Measurements from ENCODE around the gene PAX5. TPM values are rescaled to one million over a fixed set of nuclear protein-coding genes. Genes with fewer than 3 reads are reported as not detected.

PAX5 gene
- polyA plus RNA-seq, 1 donor from 2014 or later, result not detected

DNA sequence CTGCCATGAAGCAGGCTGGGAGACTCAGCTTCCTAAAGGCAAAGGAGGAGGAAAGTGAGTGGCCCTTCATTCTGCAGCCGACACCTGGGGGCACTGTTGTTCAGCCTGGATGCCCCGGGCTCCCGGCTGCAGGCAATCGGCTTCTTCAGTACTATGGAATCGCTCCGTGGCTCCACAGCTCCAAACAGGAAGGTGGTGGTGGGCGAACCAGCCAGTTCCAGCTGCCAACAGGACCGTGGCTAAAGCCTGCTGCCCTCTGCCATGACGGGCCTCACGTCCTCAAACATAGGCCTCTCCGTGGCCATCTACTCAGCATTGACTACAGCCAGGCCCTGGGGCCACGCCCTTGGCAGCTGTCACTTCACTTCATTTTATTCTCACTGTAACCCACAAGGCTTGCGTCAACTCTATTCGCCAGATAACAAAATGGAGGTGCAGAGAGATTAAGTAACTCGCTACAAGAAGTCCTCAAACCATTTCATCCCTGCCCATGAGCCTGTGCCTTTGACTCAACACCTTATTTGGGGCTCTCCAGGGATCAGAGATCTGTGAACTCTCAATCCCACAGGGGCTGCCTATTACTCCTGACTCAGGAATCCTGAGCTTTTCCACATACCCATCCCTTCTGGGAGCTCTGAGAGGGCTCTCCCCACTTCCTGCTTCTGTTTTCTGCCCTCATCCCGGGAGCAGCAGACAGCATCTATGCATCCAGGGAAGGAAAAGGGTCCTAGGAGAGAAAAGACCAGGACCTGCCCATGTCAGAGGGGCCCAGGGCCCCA, 38.0 kb downstream of the PAX5 start:
- H3K4me3 ChIP-seq (ENCODE audit: low read length), result no peak overlapping the region
- no peak overlapping the region for H3K4me2 ChIP-seq (ENCODE audit: low read length)
- no peak for TF ChIP-seq EP300 (conservative IDR thresholded peaks at IDR 0.05; ENCODE audit: poor library complexity, severe bottlenecking)
- TF ChIP-seq, protein P1, sequence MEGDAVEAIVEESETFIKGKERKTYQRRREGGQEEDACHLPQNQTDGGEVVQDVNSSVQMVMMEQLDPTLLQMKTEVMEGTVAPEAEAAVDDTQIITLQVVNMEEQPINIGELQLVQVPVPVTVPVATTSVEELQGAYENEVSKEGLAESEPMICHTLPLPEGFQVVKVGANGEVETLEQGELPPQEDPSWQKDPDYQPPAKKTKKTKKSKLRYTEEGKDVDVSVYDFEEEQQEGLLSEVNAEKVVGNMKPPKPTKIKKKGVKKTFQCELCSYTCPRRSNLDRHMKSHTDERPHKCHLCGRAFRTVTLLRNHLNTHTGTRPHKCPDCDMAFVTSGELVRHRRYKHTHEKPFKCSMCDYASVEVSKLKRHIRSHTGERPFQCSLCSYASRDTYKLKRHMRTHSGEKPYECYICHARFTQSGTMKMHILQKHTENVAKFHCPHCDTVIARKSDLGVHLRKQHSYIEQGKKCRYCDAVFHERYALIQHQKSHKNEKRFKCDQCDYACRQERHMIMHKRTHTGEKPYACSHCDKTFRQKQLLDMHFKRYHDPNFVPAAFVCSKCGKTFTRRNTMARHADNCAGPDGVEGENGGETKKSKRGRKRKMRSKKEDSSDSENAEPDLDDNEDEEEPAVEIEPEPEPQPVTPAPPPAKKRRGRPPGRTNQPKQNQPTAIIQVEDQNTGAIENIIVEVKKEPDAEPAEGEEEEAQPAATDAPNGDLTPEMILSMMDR (IDR thresholded peaks at IDR 0.05; ENCODE audit: poor library complexity, severe bottlenecking), result peak; percentile 16
- no peaks in the 10 kb centered on the region for H3K9me2 ChIP-seq (ENCODE audit: insufficient read depth, low read length)
- H4K20me1 ChIP-seq (ENCODE audit: insufficient read depth), result no peaks in the 10 kb centered on the region
- H3F3A ChIP-seq (ENCODE audit: insufficient read depth, low read length, poor library complexity, severe bottlenecking), result no peaks in the 10 kb centered on the region
- no peaks in the 10 kb centered on the region for H3K9me3 ChIP-seq (ENCODE audit: low read length)
- no peak overlapping the region for H3K9ac ChIP-seq (ENCODE audit: low read length)
- peaks cover 23% of the 10 kb centered on the region for H3K27me3 ChIP-seq (ENCODE audit: insufficient read depth, low read depth, low read length)
- H2AFZ ChIP-seq (ENCODE audit: low read depth, low read length), result no peak overlapping the region
- no peaks in the 10 kb centered on the region for H3K36me3 ChIP-seq (ENCODE audit: insufficient read depth, low read length)
- no peaks in the 10 kb centered on the region for H3K79me2 ChIP-seq (replicated peaks; ENCODE audit: insufficient read depth, low read length)
- H3K27ac ChIP-seq (ENCODE audit: low read length), result no peak overlapping the region

DNA sequence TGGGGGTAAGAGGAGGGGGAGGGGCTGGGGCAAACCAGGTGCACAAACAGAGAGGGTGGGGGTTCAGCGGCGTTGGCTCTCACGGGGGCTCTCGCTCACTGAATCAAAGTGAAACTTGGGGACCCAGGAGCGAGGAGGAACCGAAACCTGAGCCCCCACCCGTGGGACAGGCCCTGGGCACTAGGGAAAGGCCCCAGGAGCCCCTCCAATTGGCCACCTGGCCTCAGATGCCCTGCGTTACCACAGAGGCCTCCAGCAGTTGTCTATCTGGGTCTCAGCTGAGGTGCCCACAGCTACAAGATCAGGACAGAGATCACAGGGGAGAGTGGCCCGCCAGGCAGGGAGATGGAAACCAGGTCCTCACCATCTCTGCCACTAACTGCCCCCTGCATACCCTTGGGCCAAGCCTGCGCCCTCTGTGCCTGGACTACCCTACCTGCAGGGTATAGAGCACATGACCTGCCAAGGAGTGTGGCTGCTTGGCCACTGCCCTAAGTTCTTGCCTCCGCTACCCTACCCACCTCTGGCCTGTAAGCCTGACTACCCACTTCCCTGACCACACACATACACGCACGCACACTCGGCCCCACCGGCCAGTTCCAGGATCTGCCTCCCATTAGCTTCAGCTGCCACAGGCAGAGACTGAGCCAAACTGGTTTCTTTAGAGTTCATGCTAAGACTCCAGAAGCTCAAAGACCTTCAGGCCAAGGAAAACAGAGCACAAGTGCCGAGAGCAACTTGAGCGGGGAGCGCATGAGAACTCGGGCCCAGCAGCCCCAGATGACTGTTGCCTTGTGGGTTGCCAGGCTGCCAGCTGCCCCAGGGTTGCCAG, 39.9 kb downstream of the PAX5 start:
- Histone ChIP-seq H3K9ac (ENCODE audit: low read length) (no peak overlapping the region), H4K20me1 (ENCODE audit: insufficient read depth) (no peaks in the 10 kb centered on the region), H3F3A (ENCODE audit: insufficient read depth, low read length, poor library complexity, severe bottlenecking) (no peaks in the 10 kb centered on the region), H3K4me3 (ENCODE audit: low read length) (no peak overlapping the region), H3K4me2 (ENCODE audit: low read length) (no peak overlapping the region), H3K27me3 (ENCODE audit: insufficient read depth, low read depth, low read length) (peaks cover 27% of the 10 kb centered on the region), H3K36me3 (ENCODE audit: insufficient read depth, low read length) (no peaks in the 10 kb centered on the region), H3K79me2 (replicated peaks; ENCODE audit: insufficient read depth, low read length) (no peaks in the 10 kb centered on the region), H3K9me3 (ENCODE audit: low read length) (no peaks in the 10 kb centered on the region), H3K9me2 (ENCODE audit: insufficient read depth, low read length) (no peaks in the 10 kb centered on the region), H3K27ac (ENCODE audit: low read length) (no peak overlapping the region), H2AFZ (ENCODE audit: low read depth, low read length) (no peak overlapping the region)
- TF ChIP-seq, protein P1 (IDR thresholded peaks at IDR 0.05; ENCODE audit: poor library complexity, severe bottlenecking), result no peak
- TF ChIP-seq RAD21 (conservative IDR thresholded peaks at IDR 0.05), result no peak

DNA sequence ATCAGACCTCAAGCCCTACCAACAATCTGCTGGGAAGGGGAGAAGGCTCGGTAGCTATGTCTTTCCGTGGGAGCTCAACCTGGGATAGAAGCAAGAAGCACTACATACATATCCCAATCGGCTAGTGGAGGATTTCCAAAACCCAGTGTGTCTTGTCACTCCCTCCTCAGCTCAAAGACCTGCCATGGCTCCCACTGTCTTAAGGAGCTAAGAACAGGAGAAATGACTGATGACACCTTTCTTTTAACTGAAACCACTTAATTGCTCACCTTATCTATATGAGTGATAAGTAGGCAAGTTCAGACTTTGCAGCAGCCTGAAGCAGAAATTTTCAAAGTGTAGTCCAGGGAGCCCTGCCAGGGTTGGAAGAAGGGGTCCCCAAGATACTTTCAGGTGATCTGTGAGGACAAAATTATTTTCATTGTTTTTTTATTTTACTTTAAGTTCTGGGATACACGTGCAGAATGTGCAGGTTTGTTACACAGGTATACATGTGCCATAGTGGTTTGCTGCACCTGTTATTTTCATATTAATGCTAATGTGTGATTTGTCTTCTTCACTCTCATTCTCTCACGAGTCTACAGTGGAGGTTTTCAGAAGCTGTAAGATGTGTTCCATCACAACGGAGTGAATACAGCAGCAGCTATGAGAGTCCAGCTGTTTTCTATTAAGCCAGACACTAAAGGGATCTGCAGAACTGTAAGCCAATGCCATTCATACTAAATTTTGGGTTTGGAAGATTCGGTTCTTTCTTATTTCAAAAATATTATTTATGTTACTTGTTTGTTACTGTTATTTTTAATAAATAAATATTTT, 41.4 kb downstream of the PAX5 start:
- Histone ChIP-seq H3K79me2 (replicated peaks; ENCODE audit: insufficient read depth, low read length) (no peaks in the 10 kb centered on the region), H3K27me3 (ENCODE audit: insufficient read depth, low read depth, low read length) (peaks cover 42% of the 10 kb centered on the region), H3K4me2 (ENCODE audit: low read length) (no peak overlapping the region), H4K20me1 (ENCODE audit: insufficient read depth) (no peaks in the 10 kb centered on the region), H3K27ac (ENCODE audit: low read length) (no peak overlapping the region), H2AFZ (ENCODE audit: low read depth, low read length) (no peak overlapping the region), H3F3A (ENCODE audit: insufficient read depth, low read length, poor library complexity, severe bottlenecking) (no peaks in the 10 kb centered on the region), H3K36me3 (ENCODE audit: insufficient read depth, low read length) (no peaks in the 10 kb centered on the region), H3K9me3 (ENCODE audit: low read length) (no peaks in the 10 kb centered on the region), H3K4me3 (ENCODE audit: low read length) (no peak overlapping the region), H3K9me2 (ENCODE audit: insufficient read depth, low read length) (no peaks in the 10 kb centered on the region), H3K9ac (ENCODE audit: low read length) (no peak overlapping the region)
- TF ChIP-seq TAF1 (IDR thresholded peaks at IDR 0.05; ENCODE audit: low read depth), result no peak
- TF ChIP-seq SMC3 (conservative IDR thresholded peaks at IDR 0.05; ENCODE audit: poor library complexity), result no peak
- TF ChIP-seq, protein P1 (IDR thresholded peaks at IDR 0.05; ENCODE audit: poor library complexity, severe bottlenecking), result no peak
- no peak for TF ChIP-seq RAD21 (conservative IDR thresholded peaks at IDR 0.05)
- TF ChIP-seq EP300 (conservative IDR thresholded peaks at IDR 0.05; ENCODE audit: poor library complexity, severe bottlenecking), result no peak
